Testis (tissue), 2 donors: Measurements from ENCODE around the gene MLPH.

Experiments
- CTCF ChIP-seq, 3 experiments: fragments of 450-650 bp in 2 of 3; fragments of 200-600 bp in 1 of 3; sonication (generic) in 1 of 3; IDR thresholded peaks; one replicate each; pipeline ENCODE4 v1.5.1; 2016 to 2019; ENCODE audit warnings: antibody characterized with exemption in 3 of 3, mild to moderate bottlenecking in 2 of 3, moderate library complexity in 1 of 3
- POLR2A ChIP-seq: fragments of 450-650 bp; IDR thresholded peaks from one replicate; pipeline ENCODE4 v1.6.1; 2017; ENCODE audit warnings: antibody characterized with exemption, mild to moderate bottlenecking, moderate library complexity

GRCh38 chr2:237494066-237494465 lies 7.0 kb downstream of the MLPH start:
- TF ChIP-seq CTCF (IDR thresholded peaks at IDR 0.05) (no peak), POLR2A (no peak)
